ENCODE data around the gene SLC36A1.

DNA sequence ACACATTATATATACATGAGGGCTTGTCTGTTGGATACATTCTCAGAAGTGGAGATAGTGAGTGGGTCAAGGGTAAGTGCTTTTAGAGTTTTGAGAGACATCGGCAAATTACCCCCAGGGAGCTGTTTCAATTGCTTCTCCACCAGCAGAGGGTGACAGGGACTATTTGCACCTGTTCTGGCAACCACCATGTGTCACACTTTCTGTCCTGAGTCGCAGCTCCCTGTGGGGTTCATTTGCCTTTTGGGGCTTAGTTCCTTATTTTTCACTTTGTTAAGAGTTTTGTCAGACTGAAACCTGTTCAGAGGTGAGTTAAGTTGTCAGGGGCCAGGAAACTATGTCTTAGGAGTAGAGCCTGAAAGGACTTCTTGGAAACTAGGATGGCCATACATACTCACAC, 20.1 kb upstream of the SLC36A1 start:
- TF ChIP-seq, protein P1, sequence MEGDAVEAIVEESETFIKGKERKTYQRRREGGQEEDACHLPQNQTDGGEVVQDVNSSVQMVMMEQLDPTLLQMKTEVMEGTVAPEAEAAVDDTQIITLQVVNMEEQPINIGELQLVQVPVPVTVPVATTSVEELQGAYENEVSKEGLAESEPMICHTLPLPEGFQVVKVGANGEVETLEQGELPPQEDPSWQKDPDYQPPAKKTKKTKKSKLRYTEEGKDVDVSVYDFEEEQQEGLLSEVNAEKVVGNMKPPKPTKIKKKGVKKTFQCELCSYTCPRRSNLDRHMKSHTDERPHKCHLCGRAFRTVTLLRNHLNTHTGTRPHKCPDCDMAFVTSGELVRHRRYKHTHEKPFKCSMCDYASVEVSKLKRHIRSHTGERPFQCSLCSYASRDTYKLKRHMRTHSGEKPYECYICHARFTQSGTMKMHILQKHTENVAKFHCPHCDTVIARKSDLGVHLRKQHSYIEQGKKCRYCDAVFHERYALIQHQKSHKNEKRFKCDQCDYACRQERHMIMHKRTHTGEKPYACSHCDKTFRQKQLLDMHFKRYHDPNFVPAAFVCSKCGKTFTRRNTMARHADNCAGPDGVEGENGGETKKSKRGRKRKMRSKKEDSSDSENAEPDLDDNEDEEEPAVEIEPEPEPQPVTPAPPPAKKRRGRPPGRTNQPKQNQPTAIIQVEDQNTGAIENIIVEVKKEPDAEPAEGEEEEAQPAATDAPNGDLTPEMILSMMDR (IDR thresholded peaks at IDR 0.05), result no peak
- no peak for TF ChIP-seq POLR2AphosphoS5 (IDR thresholded peaks at IDR 0.05; ENCODE audit: low read depth, low read length)
- no peak for TF ChIP-seq REST (IDR thresholded peaks at IDR 0.05; ENCODE audit: insufficient read depth in 1 of 2, low read depth in 2 of 2, low read length in 1 of 2)
